HL-60 (cell line): ENCODE results near the gene TMEM128.

ENCODE experiments used
- CTCF ChIP-seq: IDR thresholded peaks from one replicate; pipeline ENCODE4 v1.5.1; 2011; ENCODE audit warnings: low read length, control low read depth, inconsistent platforms; ENCODE audit not compliant: insufficient read depth
- GABPA ChIP-seq: IDR thresholded peaks from 2 replicates; pipeline ENCODE4 v1.6.1; 2012; ENCODE audit warnings: low read depth
- POLR2AphosphoS5 ChIP-seq: IDR thresholded peaks from 2 replicates; pipeline ENCODE4 v1.6.1; 2012; ENCODE audit warnings: low read depth
- REST ChIP-seq: IDR thresholded peaks from 2 replicates; pipeline ENCODE4 v1.6.1; 2012; ENCODE audit warnings: low read depth; ENCODE audit not compliant: insufficient replicate concordance

GRCh38 chr4:4270529-4270928, 22.5 kb upstream of the TMEM128 start:
- TF ChIP-seq REST (no peak), CTCF (no peak), POLR2AphosphoS5 (no peak), GABPA (no peak)
